IPS-NIHi7 (cell line): ENCODE measurements around the gene MCF2L.
"Not testable (repeated sequence)": the region's sequence is repeated elsewhere in the genome, so short reads cannot be mapped to it uniquely, and the experiment has no call there.

Experiments used
- DNase-seq: peaks from one replicate; pipeline ENCODE4 v3.0.0; 2012; ENCODE audit warnings: mixed read lengths; ENCODE audit errors: extremely low spot score

The MCF2L gene

GRCh38 chr13:112968910-112969691 is at the start of gene MCF2L:
TSS of gene MCF2L (plus strand) at chr13:112969214. CDS start at chr13:112969380, 166 bp downstream.
- peak; percentile 84 for DNase-seq

DNA sequence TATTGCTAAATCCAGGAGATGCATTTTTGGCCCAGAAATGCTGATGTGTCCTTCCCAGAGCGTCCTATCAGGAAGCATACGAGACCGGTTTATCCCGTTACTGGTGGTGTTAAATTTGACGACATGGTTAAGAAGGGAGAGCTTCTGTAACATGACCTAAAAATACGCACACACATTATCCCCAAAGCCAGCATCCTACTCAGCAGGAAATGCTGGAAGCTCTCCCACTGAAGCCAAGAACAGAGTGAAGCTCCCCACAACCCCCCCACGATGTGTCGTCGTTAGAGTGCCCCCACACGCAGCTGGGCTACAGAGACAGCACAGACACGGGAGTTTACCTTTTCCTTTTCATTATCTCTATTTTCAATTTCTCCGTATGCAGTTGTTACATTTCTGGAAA is 45.1 kb upstream of the MCF2L start:
- no peak for DNase-seq

DNA sequence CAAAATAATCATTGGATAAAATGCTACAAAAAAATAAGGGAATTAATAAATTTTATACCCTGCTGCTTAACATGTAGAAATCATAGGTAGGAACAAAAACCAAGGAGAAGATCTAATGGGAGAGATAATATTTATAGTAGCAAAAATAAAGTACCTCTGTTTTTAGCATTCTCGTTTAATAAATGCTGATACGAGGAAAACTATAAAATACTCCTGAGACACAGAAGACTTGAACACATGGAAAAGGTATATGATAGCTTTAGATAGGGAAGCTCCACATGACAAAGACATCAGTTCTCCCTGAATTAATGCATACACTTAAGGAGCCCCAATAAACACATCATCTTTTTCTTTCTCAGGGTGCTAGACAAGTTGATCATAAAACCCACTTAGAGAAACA is 44.6 kb upstream of the MCF2L start:
- no peak for DNase-seq

DNA sequence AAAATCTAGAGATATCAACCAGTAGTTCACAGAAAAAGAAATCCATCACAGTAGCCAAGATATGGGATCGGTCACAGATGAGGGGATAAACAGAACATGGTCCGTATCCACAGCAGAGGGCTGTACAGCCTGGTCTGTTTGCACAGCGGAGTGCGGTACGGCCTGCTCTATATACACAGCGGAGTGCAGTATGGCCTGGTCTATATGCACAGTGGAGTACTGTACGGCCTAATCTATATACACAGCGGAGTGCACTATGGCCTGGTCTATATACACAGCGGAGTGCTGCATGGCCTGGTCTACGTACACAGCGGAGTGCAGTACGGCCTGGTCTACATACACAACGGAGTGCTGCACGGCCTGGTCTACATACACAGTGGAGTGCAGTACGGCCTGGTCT is 43.0 kb upstream of the MCF2L start:
- no peak for DNase-seq

GRCh38 chr13:112926993-112927392 is 42.0 kb upstream of the MCF2L start:
- DNase-seq, result no peak

DNA sequence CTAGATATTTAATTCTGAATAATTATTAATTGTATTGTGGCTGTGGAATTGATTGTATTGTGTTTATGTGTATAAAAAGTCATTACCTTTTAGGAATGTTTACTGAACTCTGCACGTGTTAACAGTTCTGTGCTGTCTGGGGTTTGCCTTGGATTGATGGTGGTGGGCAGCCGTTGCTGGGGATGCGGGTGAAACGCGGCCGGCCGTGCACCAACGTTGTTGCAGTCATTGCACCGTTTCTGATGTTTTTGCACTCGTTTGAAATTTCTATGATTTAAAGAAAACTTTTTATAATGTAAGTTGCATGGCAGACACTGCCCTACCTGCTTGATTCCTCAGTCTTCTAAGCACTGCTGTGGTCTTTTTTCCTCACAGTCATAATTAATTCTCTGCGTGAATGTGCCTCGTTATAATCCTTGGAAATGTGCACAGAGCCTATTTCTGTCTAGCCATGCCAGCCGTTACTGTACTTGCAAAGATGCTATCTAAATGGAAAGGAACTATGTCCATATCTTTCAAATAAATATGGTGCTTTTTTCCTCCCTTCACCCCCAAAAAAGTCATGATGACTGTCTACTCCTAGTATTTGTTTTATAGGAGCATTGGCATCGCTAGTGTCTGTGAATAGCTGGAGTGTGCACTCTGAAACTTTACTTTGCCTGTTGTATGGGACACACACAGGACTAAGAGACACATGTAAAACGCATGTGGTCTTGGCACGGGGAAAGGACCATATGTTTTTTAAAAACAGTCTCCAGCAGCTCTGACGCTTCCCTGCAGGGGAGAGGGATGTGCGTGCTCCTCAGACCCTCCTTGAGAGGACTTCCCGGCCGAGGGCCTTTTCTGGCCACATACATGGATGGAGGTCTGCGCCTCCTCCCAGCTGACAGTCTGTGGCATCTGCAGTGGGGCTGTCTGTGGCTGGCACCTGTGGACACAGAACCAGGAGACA is 40.7 kb upstream of the MCF2L start:
- DNase-seq, result no peak

GRCh38 chr13:112928972-112929782 is 39.8 kb upstream of the MCF2L start:
- no peak for DNase-seq

- DNase-seq, result no peak
These were observed 39.3 kb upstream of the MCF2L start for GRCh38 chr13:112929783-112930055.

GRCh38 chr13:112930192-112930591 is 38.8 kb upstream of the MCF2L start:
- no peak for DNase-seq

- peak; percentile 81 for DNase-seq
These were observed 37.7 kb upstream of the MCF2L start for GRCh38 chr13:112931028-112931934.

- no peak for DNase-seq
These were observed 36.0 kb upstream of the MCF2L start for GRCh38 chr13:112932971-112933370.

GRCh38 chr13:112933649-112934048 is 35.4 kb upstream of the MCF2L start:
- no peak for DNase-seq

DNA sequence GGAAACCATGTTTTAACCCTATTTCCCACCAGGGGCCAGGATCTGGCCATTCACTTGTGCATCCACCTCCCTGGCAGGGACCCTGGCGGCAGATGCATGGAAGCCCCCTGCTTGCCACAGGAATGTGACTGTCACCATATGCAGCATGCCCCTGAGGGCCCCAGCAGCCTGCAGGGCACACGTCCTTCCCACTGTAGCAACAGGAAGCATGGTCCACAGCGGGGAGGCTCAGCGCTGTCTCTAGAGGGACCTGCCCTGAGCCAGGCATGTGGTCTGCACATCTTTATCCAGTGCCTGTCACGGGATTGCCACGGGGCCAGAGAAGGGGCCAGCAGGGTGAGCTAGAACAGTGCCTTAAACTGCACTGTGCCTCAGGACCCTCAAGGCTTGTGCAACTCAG is 34.9 kb upstream of the MCF2L start:
- DNase-seq, result no peak

- DNase-seq, result no peak
These were observed 30.3 kb upstream of the MCF2L start for GRCh38 chr13:112938680-112939079.

DNA sequence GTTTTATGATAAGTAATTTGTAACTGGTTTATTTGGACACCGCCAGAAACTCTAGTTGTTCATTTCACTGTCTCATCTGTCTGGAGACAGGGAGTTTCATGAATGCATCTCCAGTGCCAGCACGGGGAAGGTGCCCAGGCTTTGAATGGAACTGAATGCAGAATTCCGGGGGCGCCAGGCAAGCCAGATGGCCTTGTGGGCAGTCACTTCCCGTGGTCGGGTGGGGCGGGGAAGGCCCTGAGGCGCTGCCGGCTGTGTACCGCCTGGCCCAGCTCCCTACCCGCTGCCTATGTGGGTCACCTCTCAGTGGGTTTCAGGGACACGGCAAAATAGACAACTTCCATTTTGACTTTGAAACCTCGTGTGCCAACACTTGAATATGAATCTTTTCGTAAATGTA is 28.8 kb upstream of the MCF2L start:
- no peak for DNase-seq

GRCh38 chr13:112941349-112941748 is 27.7 kb upstream of the MCF2L start:
- DNase-seq, result no peak

GRCh38 chr13:112941765-112942164 is 27.2 kb upstream of the MCF2L start:
- DNase-seq, result not testable (repeated sequence)

- DNase-seq, result peak; percentile 93
These were observed 26.2 kb upstream of the MCF2L start for GRCh38 chr13:112942689-112943308.

GRCh38 chr13:112943309-112944125 is 25.5 kb upstream of the MCF2L start:
- DNase-seq, result peak; percentile 69

DNA sequence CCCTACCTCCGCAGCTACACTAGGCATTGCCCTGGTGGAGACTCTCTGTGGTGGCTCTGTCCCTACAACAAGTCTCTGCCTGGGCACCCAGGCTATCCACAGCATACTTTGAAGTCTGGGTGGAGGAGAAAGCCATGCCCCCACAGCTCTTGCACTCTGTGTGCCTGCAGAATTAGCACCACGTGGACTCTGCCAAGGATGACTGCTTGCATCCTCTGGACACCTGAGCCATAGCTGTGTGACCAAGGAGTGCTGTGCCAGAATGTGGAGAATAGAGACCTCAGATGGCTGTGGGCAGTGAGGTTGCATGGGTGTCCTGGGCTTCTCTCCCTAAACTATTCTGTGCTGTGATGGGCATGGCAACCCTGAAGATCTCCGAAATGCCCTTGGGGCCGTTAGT is 21.2 kb upstream of the MCF2L start:
- DNase-seq, result no peak
